GM21360 (cell line): Measurements from ENCODE around the gene PIAS1.
A peak's percentile ranks its signal among the peaks of the same experiment; 100 is the strongest.
"Not testable (repeated sequence)": the region's sequence is repeated elsewhere in the genome, so short reads cannot be mapped to it uniquely, and the experiment has no call there.

Experiments
- ATAC-seq: cut with Tn5 transposase; IDR thresholded peaks from one replicate; pipeline ENCODE4 v1.9.1; 2021; ENCODE audit warnings: mild to moderate bottlenecking, moderate library complexity; ENCODE audit not compliant: unreplicated experiment

The PIAS1 gene

DNA sequence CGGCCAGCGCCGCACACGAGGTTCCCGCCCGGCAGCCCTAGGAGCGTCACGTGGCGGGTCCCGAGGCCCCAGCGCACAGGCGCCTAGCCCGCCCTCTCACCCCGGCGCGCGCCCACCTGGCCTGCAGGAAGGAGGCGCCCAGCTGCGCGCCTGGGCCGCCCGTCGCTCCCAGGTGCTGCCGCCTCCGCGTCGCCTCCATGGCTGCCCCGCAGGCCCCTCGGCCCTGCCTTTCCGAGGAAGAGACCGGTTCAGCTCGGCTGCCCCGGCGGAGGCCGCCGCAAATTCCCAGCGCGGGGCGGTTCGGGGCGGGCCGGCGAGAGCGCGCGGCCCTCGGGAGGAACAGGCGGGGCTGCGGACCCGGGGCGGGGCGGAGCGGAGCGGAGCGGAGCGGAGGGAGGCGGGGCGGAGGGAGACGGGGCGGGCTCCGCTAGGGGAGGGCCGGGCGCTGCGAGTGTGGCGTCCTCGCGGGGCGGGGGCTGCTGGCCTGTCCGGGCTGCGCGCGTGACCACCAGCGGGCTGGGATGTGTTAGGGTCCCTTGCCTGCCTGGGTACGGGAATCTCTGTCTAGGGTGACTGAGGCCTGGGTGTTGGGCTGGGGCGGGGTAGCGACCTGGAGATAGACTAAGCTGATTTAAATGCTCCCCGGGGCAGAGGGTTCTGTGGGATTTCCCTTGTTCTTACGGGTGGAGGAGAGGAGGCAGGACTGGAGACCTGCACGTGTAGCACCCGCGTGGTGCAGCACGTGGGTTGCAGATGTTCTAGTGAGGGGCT lies 175.5 kb downstream of the PIAS1 start, which contains the start of gene CLN6:
Gene CLN6, minus strand, starts transcription at position 343 of the 771 bp plus-strand sequence. Its CDS starts 144 bp downstream, at position 199.
- peak; percentile 69 for ATAC-seq

DNA sequence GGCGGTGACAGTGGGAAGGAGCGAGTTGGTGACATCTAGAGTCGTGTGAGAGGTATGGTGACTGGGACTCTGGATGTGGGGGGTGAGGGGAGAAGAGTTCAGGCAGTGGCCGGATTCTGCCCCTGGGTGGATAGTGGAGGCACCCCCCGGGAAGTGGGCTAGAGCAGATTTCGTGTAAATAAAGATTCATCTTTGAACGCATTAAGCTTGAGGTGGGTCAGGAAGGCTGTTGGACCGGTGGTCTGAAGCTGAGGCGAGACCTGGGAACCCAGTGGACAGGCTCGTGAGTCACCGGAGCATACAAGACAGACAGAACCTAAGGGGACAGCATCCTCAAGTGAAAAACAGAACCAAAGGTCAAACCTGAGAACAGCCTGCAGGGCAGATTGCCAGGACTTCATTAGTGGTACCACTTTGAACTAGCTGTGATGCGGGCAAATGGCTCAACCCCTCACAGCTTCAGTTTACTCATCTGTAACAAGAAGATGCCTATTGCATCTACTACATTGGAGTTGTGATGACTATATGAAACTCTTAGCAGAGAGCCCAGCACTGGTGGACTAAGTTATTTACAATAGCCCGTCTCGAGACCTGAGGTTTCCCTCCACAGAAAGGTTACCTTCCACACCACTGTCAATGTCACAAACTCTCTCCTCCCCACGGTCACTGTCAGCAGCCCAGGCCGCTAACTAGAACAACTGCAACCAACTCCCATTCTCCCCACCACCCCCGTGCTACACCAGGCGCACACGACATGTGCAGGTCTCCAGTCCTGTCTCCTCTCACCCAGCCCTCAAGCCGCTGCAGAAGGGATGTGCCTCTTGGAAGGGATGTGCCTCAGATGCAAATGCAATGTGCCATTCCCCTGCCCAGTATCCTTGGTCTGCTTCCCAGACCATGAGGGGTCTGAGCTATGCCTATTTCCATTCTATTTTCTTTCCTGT lies 176.3 kb downstream of the PIAS1 start:
- ATAC-seq: peak; percentile 27

DNA sequence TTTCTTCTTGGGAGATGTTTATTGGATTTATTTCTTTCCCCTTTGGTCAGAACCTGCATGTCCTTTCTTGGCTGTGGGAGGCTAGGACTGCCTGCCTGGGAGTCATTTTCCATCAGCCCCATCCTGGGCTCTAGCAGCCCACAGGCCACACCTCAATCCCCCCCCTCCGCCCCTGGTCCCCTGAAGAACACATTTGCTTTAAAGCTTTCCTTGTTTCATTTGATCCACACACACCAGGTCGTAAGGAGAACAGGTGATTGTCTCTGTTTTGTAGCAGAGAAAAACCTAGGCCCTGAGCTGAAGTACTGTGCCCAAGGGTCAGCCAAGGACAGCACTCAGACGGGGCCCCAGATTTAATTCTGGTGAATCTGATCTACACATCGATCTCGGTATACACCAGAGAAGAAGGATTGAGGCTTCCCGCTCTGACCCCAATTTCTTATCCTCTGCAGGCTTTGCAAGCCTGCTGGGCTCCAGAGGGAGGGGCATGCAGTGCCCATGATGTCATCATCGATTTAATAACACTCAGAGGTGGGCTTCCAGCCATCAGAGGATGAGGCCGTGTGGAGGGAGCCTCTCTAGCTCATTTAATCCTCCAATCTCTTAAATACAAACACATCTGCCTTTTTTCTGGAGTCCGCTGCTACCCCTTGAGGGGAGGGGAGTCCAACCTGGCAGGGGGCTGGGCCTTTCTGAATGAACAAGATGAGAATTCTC lies 177.1 kb downstream of the PIAS1 start:
- ATAC-seq: no peak

DNA sequence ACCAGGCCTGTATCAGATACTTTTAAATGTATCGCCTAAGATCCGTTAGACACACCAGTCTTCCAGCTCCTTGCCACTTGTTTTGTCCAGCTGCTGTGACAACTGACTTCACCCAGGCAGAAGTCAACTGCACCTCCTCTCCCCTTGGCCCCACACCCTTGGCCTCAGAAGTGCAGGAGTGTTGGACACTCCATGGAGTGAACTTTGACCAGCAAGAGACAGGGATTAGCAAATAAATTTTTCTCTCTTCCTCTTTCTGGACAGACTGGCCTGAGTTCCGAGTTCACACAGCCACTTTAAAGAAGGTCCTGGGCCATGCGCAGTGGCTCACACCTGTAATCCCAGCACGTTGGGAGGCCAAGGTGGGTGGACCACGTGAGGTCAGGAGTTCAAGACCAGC lies 178.3 kb downstream of the PIAS1 start:
- ATAC-seq: no peak

DNA sequence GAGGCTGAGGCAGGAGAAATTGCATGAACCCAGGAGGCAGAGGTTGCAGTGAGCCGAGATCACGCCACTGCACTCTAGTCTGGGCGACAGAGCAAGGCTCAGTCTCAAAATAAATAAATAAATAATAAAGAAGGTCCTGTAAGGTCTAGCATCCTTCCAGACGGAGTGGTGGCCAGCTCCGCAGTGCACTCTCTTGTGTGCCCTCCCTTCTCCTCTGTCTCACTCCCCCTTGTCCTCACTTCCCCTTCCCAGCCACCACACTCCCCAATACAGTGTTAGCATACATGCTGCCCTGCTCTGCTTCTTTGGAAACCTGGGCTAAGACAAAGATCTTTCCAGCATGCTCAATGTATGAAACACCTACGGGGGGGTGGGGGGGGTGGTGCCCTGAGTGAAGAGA lies 178.8 kb downstream of the PIAS1 start:
- no peak for ATAC-seq

DNA sequence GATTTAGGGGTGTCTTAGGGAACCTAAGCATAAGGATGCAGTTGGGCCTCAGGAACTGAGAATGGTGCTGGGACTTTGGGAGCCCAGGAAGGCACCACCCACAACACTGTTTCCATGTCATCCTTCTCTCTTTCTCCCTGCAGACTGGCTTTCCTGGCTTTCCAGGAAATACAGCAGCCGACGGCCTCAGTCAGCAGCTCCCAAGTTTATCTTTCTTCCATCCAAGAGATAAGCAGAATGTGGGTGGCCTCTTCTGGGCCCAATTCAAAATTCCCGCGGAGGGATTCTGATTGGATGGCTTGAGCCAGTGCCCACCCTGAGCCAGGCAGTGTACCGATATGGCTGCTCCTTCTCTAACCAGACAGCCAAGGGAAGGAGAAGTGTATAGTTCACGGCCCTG lies 179.9 kb downstream of the PIAS1 start:
- ATAC-seq: no peak

DNA sequence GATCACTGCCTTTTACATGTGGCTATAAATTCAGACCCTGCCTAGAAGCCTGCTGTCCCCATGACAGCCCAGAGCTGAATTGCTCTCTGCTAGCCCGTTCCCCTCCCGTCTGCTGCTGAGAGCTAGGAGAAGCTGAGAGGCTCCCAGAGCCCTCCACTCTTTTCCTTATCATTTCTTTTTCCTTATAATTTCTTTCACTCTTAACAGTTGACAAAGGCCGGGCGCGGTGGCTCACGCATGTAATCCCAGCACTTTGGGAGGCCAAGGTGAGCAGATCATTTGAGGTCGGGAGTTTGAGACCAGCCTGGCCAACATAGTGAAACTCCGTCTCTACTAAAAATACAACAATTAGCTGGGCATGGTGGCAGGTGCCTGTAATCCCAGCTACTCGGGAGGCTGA lies 180.4 kb downstream of the PIAS1 start:
- not testable (repeated sequence) for ATAC-seq

DNA sequence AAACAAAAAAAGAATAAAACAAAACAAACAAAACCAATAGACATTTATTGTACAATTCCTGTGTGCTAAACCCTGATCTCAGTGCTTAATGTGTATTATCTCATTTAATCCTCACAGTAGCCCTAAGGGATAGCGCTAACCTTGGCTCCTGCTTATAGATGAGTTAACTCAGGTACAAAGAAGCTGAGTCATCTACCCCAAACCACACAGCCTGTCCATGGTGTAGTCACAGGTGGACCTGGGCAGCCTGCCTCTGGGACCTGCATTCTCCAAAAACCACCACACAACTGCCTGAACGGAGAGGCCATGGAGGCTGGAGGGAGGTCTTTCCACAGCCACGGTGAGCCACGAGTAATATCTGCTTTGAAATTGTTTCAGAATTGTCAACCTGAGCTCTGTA lies 180.9 kb downstream of the PIAS1 start:
- ATAC-seq: no peak

DNA sequence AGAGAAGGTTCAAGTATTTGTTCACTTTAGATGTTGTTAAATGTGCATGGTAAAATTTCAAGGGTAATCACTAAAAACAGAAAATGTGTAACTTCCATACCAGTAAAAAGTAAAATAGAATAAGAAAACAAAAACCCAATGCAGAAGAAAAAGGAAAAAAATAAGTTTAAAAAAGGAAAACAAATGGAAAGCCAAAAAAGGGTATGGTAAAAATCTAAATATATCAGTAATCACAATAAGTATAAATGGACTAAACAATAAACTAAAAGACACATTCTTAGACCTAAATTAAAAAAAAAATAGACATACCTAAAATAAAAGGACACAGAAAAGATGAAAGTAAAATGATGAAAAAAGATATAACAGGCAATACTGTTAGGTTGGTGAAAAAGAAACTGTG lies 184.9 kb downstream of the PIAS1 start:
- ATAC-seq: no peak

DNA sequence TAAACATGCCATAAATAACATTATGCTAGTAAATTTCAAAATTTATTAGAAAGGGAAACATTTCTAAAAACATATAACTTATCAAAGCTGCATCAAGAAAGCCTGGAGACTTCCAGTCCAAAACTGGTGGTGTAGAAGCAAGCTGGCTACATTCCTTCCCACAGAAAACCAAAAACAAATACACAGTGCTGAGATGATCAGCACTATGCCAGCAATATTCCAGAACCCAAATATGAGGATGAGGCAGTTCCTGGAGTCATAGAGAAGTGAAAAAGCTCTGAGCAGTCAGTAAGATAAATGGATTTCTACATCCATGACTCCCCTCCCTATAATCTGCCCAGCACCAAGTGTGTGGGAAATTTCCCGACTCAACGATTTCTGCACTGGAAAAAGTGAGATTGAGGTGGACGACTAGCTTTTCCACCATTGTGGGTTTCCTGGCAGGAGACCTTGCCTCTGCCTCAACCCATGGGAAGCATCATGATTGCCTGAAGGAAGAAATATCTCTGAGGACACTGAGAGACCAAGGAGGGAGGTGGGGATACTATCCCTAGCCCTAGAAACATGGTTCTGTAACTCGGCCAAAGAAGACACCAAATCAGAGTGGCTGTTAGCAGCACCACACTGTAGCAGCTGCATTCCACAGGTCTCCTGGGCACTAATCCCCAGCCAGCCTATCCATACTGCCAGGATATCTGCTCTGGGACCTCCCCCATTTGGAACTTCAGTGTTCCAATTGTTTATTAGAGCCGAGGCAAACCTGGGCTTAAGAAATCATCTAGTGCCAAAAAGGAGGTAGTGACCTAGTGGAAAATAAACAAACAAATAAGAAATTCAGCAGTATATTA lies 187.2 kb downstream of the PIAS1 start:
- ATAC-seq: no peak
